ENCODE results near the gene FMN1.

DNA sequence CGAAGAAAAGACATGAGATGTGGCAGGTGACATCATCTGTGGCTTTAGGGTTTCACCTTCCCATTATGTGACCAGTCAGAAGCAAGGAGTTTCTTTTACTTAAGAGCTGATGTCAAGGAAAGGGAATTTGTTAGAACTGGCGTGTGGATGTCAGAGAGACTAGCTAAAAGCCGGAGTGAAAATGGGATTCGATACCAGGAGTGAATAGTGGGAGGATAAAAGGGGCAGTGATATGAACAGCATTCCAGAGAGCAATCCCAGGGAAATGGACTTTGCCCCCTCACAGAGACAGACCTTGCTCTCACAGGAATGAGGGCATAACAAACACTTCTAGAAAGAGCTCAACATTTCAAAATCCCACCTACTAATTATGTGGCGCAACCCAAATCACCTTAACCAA is 5.9 kb upstream of the FMN1 start:
- TF ChIP-seq, protein P1, sequence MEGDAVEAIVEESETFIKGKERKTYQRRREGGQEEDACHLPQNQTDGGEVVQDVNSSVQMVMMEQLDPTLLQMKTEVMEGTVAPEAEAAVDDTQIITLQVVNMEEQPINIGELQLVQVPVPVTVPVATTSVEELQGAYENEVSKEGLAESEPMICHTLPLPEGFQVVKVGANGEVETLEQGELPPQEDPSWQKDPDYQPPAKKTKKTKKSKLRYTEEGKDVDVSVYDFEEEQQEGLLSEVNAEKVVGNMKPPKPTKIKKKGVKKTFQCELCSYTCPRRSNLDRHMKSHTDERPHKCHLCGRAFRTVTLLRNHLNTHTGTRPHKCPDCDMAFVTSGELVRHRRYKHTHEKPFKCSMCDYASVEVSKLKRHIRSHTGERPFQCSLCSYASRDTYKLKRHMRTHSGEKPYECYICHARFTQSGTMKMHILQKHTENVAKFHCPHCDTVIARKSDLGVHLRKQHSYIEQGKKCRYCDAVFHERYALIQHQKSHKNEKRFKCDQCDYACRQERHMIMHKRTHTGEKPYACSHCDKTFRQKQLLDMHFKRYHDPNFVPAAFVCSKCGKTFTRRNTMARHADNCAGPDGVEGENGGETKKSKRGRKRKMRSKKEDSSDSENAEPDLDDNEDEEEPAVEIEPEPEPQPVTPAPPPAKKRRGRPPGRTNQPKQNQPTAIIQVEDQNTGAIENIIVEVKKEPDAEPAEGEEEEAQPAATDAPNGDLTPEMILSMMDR (IDR thresholded peaks at IDR 0.05) = no peak
- no peak for TF ChIP-seq POLR2AphosphoS5 (IDR thresholded peaks at IDR 0.05; ENCODE audit: low read depth, low read length)
- TF ChIP-seq, protein P2, sequence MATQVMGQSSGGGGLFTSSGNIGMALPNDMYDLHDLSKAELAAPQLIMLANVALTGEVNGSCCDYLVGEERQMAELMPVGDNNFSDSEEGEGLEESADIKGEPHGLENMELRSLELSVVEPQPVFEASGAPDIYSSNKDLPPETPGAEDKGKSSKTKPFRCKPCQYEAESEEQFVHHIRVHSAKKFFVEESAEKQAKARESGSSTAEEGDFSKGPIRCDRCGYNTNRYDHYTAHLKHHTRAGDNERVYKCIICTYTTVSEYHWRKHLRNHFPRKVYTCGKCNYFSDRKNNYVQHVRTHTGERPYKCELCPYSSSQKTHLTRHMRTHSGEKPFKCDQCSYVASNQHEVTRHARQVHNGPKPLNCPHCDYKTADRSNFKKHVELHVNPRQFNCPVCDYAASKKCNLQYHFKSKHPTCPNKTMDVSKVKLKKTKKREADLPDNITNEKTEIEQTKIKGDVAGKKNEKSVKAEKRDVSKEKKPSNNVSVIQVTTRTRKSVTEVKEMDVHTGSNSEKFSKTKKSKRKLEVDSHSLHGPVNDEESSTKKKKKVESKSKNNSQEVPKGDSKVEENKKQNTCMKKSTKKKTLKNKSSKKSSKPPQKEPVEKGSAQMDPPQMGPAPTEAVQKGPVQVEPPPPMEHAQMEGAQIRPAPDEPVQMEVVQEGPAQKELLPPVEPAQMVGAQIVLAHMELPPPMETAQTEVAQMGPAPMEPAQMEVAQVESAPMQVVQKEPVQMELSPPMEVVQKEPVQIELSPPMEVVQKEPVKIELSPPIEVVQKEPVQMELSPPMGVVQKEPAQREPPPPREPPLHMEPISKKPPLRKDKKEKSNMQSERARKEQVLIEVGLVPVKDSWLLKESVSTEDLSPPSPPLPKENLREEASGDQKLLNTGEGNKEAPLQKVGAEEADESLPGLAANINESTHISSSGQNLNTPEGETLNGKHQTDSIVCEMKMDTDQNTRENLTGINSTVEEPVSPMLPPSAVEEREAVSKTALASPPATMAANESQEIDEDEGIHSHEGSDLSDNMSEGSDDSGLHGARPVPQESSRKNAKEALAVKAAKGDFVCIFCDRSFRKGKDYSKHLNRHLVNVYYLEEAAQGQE (IDR thresholded peaks at IDR 0.05; ENCODE audit: insufficient read depth in 1 of 2, low read depth in 2 of 2, low read length in 1 of 2) = no peak
